HUES64 (cell line): ENCODE data around the gene CAMKMT.

ENCODE experiments used
- H3K27ac ChIP-seq: 2 replicates; pipeline ENCODE4 v1.7.0; 2013; ENCODE audit warnings: low read depth, low read length, inconsistent platforms
- H3K27me3 ChIP-seq: 2 replicates; pipeline ENCODE4 v1.6.1; 2013; ENCODE audit warnings: mild to moderate bottlenecking, low read length; ENCODE audit not compliant: insufficient read depth
- H3K36me3 ChIP-seq: 2 replicates; pipeline ENCODE4 v1.6.1; 2013; ENCODE audit warnings: mild to moderate bottlenecking, low read length; ENCODE audit not compliant: insufficient read depth
- H3K4me1 ChIP-seq: 2 replicates; pipeline ENCODE4 v1.6.1; 2013; ENCODE audit warnings: mild to moderate bottlenecking, low read length, moderate library complexity; ENCODE audit not compliant: insufficient read depth
- H3K4me3 ChIP-seq: 2 replicates; pipeline ENCODE4 v1.5.1; 2013; ENCODE audit warnings: mild to moderate bottlenecking, low read length, moderate library complexity
- H3K9ac ChIP-seq: 2 replicates; pipeline ENCODE4 v1.6.1; 2013; ENCODE audit warnings: mild to moderate bottlenecking, low read depth, low read length
- H3K9me3 ChIP-seq: 2 replicates; pipeline ENCODE4 v1.6.1; 2013; ENCODE audit warnings: low read depth, low read length; ENCODE audit not compliant: insufficient read depth
- WGBS: fragments of 150-250, 120-280 bp; methylation state at CpG from one replicate; pipeline ENCODE4 v1.1.7; 2013; ENCODE audit warnings: missing lambda C conversion rate; 5-methylcytosine and 5-hydroxymethylcytosine counted together

The CAMKMT gene

GRCh38 chr2:44650796-44651195 lies 289.0 kb downstream of the CAMKMT start:
- H3K27me3 ChIP-seq = no peaks in the 10 kb centered on the region
- H3K36me3 ChIP-seq = no peaks in the 10 kb centered on the region
- H3K4me1 ChIP-seq = peaks cover 40% of the 10 kb centered on the region
- no CpG with 5 or more reads among the region's 1 CpG for WGBS
- no peak overlapping the region for H3K9ac ChIP-seq
- H3K4me3 ChIP-seq = no peak overlapping the region
- H3K27ac ChIP-seq = no peak overlapping the region
- H3K9me3 ChIP-seq = no peaks in the 10 kb centered on the region

GRCh38 chr2:44651974-44652373 lies 290.2 kb downstream of the CAMKMT start:
- Histone ChIP-seq H3K36me3 (no peaks in the 10 kb centered on the region), H3K27me3 (no peaks in the 10 kb centered on the region), H3K4me3 (no peak overlapping the region), H3K27ac (no peak overlapping the region), H3K9me3 (no peaks in the 10 kb centered on the region), H3K9ac (no peak overlapping the region), H3K4me1 (peaks cover 49% of the 10 kb centered on the region)
- WGBS = 93% methylated on average over 1 of the region's 1 CpG

GRCh38 chr2:44652701-44653100 lies 291.0 kb downstream of the CAMKMT start:
- Histone ChIP-seq H3K9me3 (no peaks in the 10 kb centered on the region), H3K4me1 (peaks cover 50% of the 10 kb centered on the region), H3K27ac (no peak overlapping the region)

GRCh38 chr2:44655401-44655864 lies 293.7 kb downstream of the CAMKMT start:
- H3K9me3 ChIP-seq = no peaks in the 10 kb centered on the region
- 79% methylated on average over 5 of the region's 5 CpGs for WGBS
- no peak overlapping the region for H3K27ac ChIP-seq
- H3K4me1 ChIP-seq = peaks cover 42% of the 10 kb centered on the region
- no peaks in the 10 kb centered on the region for H3K36me3 ChIP-seq
- H3K9ac ChIP-seq = no peak overlapping the region
- H3K27me3 ChIP-seq = no peaks in the 10 kb centered on the region
- H3K4me3 ChIP-seq = no peak overlapping the region

More at GRCh38 chr2:44652701-44653100, 291.0 kb downstream of the CAMKMT start:
- 83% methylated on average over 4 of the region's 4 CpGs for WGBS
- H3K27me3 ChIP-seq = no peaks in the 10 kb centered on the region
- H3K9ac ChIP-seq = no peak overlapping the region
- H3K4me3 ChIP-seq = no peak overlapping the region
- no peaks in the 10 kb centered on the region for H3K36me3 ChIP-seq

- Histone ChIP-seq H3K27ac (no peak overlapping the region), H3K4me3 (no peak overlapping the region), H3K4me1 (peaks cover 42% of the 10 kb centered on the region), H3K36me3 (no peaks in the 10 kb centered on the region), H3K9me3 (no peaks in the 10 kb centered on the region), H3K27me3 (no peaks in the 10 kb centered on the region), H3K9ac (no peak overlapping the region)
- WGBS = 30% methylated on average over 2 of the region's 2 CpGs
Measured at GRCh38 chr2:44656460-44656859, 294.7 kb downstream of the CAMKMT start.

- H3K4me1 ChIP-seq = no peaks in the 10 kb centered on the region
- no peaks in the 10 kb centered on the region for H3K36me3 ChIP-seq
- H3K4me3 ChIP-seq = no peak overlapping the region
- WGBS = 100% methylated on average over 1 of the region's 1 CpG
- H3K9ac ChIP-seq = no peak overlapping the region
- H3K27me3 ChIP-seq = no peaks in the 10 kb centered on the region
- no peak overlapping the region for H3K27ac ChIP-seq
- no peaks in the 10 kb centered on the region for H3K9me3 ChIP-seq
Measured at GRCh38 chr2:44663471-44664073, 301.8 kb downstream of the CAMKMT start.

- Histone ChIP-seq H3K4me3 (no peak overlapping the region), H3K36me3 (no peaks in the 10 kb centered on the region), H3K27me3 (no peaks in the 10 kb centered on the region), H3K9ac (no peak overlapping the region), H3K27ac (no peak overlapping the region), H3K4me1 (peaks cover 9% of the 10 kb centered on the region), H3K9me3 (no peaks in the 10 kb centered on the region)
- 77% methylated on average over 5 of the region's 5 CpGs for WGBS
Measured at GRCh38 chr2:44668336-44668735, 306.6 kb downstream of the CAMKMT start.

- 84% methylated on average over 2 of the region's 2 CpGs for WGBS
- H3K9me3 ChIP-seq = no peaks in the 10 kb centered on the region
Measured at GRCh38 chr2:44671276-44671675, 309.5 kb downstream of the CAMKMT start.

GRCh38 chr2:44671916-44672315 lies 310.2 kb downstream of the CAMKMT start:
- H3K36me3 ChIP-seq = no peaks in the 10 kb centered on the region
- no peak overlapping the region for H3K9ac ChIP-seq
- peaks cover 42% of the 10 kb centered on the region for H3K4me1 ChIP-seq
- no peaks in the 10 kb centered on the region for H3K9me3 ChIP-seq
- H3K27me3 ChIP-seq = no peaks in the 10 kb centered on the region
- no peak overlapping the region for H3K27ac ChIP-seq
- 81% methylated on average over 3 of the region's 5 CpGs for WGBS
- H3K4me3 ChIP-seq = no peak overlapping the region

More at GRCh38 chr2:44671276-44671675, 309.5 kb downstream of the CAMKMT start:
- Histone ChIP-seq H3K4me1 (peaks cover 37% of the 10 kb centered on the region), H3K27me3 (no peaks in the 10 kb centered on the region), H3K27ac (no peak overlapping the region), H3K9ac (no peak overlapping the region), H3K4me3 (no peak overlapping the region), H3K36me3 (no peaks in the 10 kb centered on the region)

- no peaks in the 10 kb centered on the region for H3K36me3 ChIP-seq
- no peaks in the 10 kb centered on the region for H3K27me3 ChIP-seq
- 67% methylated on average over 1 of the region's 1 CpG for WGBS
- H3K4me1 ChIP-seq = peaks cover 42% of the 10 kb centered on the region
- no peaks in the 10 kb centered on the region for H3K9me3 ChIP-seq
- H3K4me3 ChIP-seq = no peak overlapping the region
- H3K27ac ChIP-seq = no peak overlapping the region
- no peak overlapping the region for H3K9ac ChIP-seq
Measured at GRCh38 chr2:44672431-44672830, 310.7 kb downstream of the CAMKMT start.

- Histone ChIP-seq H3K4me3 (no peak overlapping the region), H3K4me1 (peaks cover 43% of the 10 kb centered on the region), H3K9ac (no peak overlapping the region), H3K36me3 (no peaks in the 10 kb centered on the region), H3K9me3 (no peaks in the 10 kb centered on the region), H3K27me3 (no peaks in the 10 kb centered on the region), H3K27ac (peak overlapping the region; percentile 29)
- 13% methylated on average over 4 of the region's 4 CpGs for WGBS
Measured at GRCh38 chr2:44674473-44675284, 312.9 kb downstream of the CAMKMT start.
